Smooth muscle cell (in vitro differentiated cells): ENCODE results near the gene HSPA4. TPM values are rescaled to one million over a fixed set of nuclear protein-coding genes. Genes with fewer than 3 reads are reported as not detected.

ENCODE experiments used
- DNase-seq: peaks from one replicate; lab custom pipeline; 2025; ENCODE audit not compliant: unreplicated experiment; lab: John Stamatoyannopoulos, UW
- H2AFZ ChIP-seq: fragments of 200-600 bp; sonication (generic); 2 replicates; pipeline ENCODE4 v1.6.0; 2016; ENCODE audit warnings: antibody characterized with exemption, low read depth, mild to moderate bottlenecking
- H3F3A ChIP-seq: fragments of 200-600 bp; sonication (generic); 2 replicates; pipeline ENCODE4 v1.6.0; 2017; ENCODE audit warnings: antibody characterized with exemption, low read depth
- H3K27ac ChIP-seq: fragments of 200-600 bp; sonication (generic); 2 replicates; pipeline ENCODE4 v1.5.1; 2016; ENCODE audit warnings: low read depth, mild to moderate bottlenecking
- H3K27me3 ChIP-seq: fragments of 200-600 bp; sonication (generic); 2 replicates; pipeline ENCODE4 v1.6.1; 2016; ENCODE audit warnings: low read depth, mild to moderate bottlenecking
- H3K36me3 ChIP-seq: fragments of 200-600 bp; sonication (generic); 2 replicates; pipeline ENCODE4 v1.5.1; 2016; ENCODE audit warnings: low read depth
- H3K4me1 ChIP-seq: fragments of 200-600 bp; sonication (generic); 2 replicates; pipeline ENCODE4 v1.5.1; 2016; ENCODE audit warnings: low read depth
- H3K4me2 ChIP-seq: fragments of 200-600 bp; sonication (generic); 2 replicates; pipeline ENCODE4 v1.6.0; 2016; ENCODE audit warnings: mild to moderate bottlenecking
- H3K4me3 ChIP-seq: fragments of 200-600 bp; sonication (generic); 2 replicates; pipeline ENCODE4 v1.5.1; 2016; ENCODE audit warnings: mild to moderate bottlenecking
- H3K79me2 ChIP-seq: fragments of 200-600 bp; sonication (generic); 2 replicates; pipeline ENCODE4 v1.6.0; 2016; ENCODE audit warnings: low read depth, mild to moderate bottlenecking
- H3K9ac ChIP-seq: fragments of 200-600 bp; sonication (generic); 2 replicates; pipeline ENCODE4 v1.6.0; 2016; ENCODE audit warnings: low read depth
- H3K9me3 ChIP-seq: fragments of 200-600 bp; sonication (generic); replicated peaks from 2 replicates; pipeline ENCODE4 v1.5.1; 2016; ENCODE audit warnings: low read depth
- H4K20me1 ChIP-seq: fragments of 200-600 bp; sonication (generic); 2 replicates; pipeline ENCODE4 v1.6.0; 2016; ENCODE audit warnings: low read depth
- WGBS: methylation state at CpG from one replicate; pipeline ENCODE4 v1.1.7; 2016; ENCODE audit warnings: low lambda C conversion rate; 5-methylcytosine and 5-hydroxymethylcytosine counted together
- polyA plus RNA-seq: library from polyadenylated mRNA; unstranded; fragments of >200 nt; fragmentation: Nextera tagmentation; extraction: Ambion mirVana; gene quantifications from 2 replicates; pipeline ENCODE4 v1.2.1, GENCODE V29; 2016
- total RNA-seq: library from RNA; depleted of rRNA; stranded (reverse); fragments of >200 nt; gene quantifications from 2 replicates; pipeline ENCODE4 v1.2.3, GENCODE V29; 2014
- TF ChIP-seq, protein P1 (sequence below): fragments of 200-600 bp; sonication (generic); IDR thresholded peaks from 2 replicates; pipeline ENCODE4 v1.5.1; 2017; ENCODE audit warnings: borderline replicate concordance, mild to moderate bottlenecking, antibody characterized with exemption; ENCODE audit not compliant: insufficient read depth, poor library complexity, severe bottlenecking

The HSPA4 gene
- total and polyA plus RNA-seq, 2 experiments from 2014 or later, result 73.2 to 90.3 TPM

DNA sequence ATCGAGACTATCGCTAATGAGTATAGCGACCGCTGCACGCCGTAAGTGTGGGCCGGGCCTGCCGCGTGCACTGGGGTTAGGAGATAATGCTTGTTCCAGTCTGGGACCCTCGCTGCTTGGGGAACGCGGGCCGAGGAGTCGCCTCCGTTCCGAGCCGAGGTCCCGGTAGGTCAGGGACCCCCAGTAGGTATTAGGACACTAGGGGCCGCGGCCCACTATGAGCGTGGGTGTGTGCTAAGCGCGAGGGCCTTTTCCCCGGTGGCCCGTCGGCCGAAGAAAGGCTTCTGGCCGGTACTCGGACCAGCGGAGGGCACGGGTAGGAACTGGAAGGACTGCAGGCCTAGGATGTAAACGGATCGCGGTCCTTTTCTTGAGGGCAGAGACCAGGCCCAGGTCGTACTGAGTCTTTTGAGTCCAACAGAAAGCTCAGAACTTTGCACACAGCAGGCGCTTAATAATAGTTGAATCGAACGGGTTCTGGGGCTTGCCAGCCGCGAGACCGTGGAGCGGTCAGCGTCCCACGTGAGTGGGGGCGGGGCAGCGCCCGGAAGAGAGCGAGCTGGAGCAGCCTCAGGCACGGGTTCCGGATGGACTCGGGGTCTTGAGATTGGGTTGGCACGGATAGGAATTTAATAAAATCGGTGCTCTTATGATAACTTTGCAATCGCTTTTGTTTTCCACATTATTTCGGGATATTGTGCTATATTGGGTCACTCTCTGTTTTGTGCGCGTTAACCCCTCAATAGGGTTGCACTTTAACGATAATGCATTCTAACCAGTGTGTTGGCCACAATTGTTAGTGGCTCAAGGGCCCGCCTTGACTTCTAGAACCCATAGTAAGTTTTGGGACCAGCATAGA is 733 bp downstream of the HSPA4 start:
- no peaks in the 10 kb centered on the region for H3K9me3 ChIP-seq
- H3K4me1 ChIP-seq, result peaks cover 18% of the 10 kb centered on the region
- H3K9ac ChIP-seq, result peak overlapping the region; percentile 98
- WGBS, result under 1% methylated on average over 59 of the region's 59 CpGs
- DNase-seq, result peak; percentile 47
- peak overlapping the region; percentile 86 for H3K4me2 ChIP-seq
- peak overlapping the region; percentile 44 for H2AFZ ChIP-seq
- peaks cover 63% of the 10 kb centered on the region for H3K79me2 ChIP-seq
- H3K4me3 ChIP-seq, result peak overlapping the region; percentile 84
- peak overlapping the region; percentile 99 for H3K27ac ChIP-seq
- peaks cover 52% of the 10 kb centered on the region for H4K20me1 ChIP-seq
- TF ChIP-seq, protein P1, sequence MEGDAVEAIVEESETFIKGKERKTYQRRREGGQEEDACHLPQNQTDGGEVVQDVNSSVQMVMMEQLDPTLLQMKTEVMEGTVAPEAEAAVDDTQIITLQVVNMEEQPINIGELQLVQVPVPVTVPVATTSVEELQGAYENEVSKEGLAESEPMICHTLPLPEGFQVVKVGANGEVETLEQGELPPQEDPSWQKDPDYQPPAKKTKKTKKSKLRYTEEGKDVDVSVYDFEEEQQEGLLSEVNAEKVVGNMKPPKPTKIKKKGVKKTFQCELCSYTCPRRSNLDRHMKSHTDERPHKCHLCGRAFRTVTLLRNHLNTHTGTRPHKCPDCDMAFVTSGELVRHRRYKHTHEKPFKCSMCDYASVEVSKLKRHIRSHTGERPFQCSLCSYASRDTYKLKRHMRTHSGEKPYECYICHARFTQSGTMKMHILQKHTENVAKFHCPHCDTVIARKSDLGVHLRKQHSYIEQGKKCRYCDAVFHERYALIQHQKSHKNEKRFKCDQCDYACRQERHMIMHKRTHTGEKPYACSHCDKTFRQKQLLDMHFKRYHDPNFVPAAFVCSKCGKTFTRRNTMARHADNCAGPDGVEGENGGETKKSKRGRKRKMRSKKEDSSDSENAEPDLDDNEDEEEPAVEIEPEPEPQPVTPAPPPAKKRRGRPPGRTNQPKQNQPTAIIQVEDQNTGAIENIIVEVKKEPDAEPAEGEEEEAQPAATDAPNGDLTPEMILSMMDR, result no peak
- H3K27me3 ChIP-seq, result no peaks in the 10 kb centered on the region
- peaks cover 20% of the 10 kb centered on the region for H3F3A ChIP-seq
- no peaks in the 10 kb centered on the region for H3K36me3 ChIP-seq

GRCh38 chr5:133053448-133053847 is 1.6 kb downstream of the HSPA4 start:
- H3K4me1 ChIP-seq, result peaks cover 18% of the 10 kb centered on the region
- no peak for DNase-seq
- WGBS, result 97% methylated on average over 15 of the region's 15 CpGs
- TF ChIP-seq, protein P1, result no peak
- H3K9me3 ChIP-seq, result no peaks in the 10 kb centered on the region
- peak overlapping the region; percentile 98 for H3K9ac ChIP-seq
- peak overlapping the region; percentile 99 for H3K27ac ChIP-seq
- peak overlapping the region; percentile 86 for H3K4me2 ChIP-seq
- no peaks in the 10 kb centered on the region for H3K27me3 ChIP-seq
- peaks cover 72% of the 10 kb centered on the region for H3K79me2 ChIP-seq
- no peaks in the 10 kb centered on the region for H3K36me3 ChIP-seq
- H4K20me1 ChIP-seq, result peaks cover 61% of the 10 kb centered on the region
- peaks cover 15% of the 10 kb centered on the region for H3F3A ChIP-seq
- peak overlapping the region; percentile 84 for H3K4me3 ChIP-seq
- no peak overlapping the region for H2AFZ ChIP-seq

DNA sequence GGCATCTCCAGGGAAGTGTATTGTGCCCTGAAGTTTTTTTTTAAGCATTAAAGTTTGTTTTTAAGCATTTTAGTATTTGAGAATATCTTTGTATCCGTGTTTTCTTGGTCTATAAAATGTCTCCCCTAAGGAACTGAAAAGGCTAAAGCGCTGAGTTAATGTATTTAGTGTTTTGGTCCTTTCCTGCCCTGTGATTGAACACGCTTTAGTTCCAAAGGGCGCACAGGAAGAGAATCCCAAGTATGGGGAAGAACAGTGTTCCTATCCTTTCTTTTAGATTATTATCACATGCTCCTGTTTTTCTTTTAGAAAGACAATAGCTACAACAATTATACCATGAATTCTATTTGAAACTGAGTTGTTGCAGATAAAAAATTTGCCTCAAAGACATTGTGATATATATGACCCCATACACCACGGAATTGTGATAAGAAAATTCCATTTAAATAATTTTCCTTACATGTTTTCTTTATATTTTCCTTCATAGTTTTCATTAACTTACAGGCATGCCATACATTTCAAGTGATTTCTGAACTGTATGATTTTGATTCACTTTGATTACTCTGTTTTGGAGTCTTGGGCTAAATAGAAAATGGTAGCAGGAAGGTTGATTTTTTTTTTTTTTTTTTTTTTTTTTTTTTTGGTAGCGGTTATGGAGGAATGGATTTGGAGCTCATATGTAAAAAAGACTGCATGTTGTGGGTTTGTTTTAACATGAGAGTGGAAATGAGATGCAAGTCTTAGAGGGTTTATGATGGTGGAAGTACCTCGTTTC is 3.1 kb downstream of the HSPA4 start:
- Histone ChIP-seq H3K36me3 (no peaks in the 10 kb centered on the region), H4K20me1 (peaks cover 75% of the 10 kb centered on the region), H3K9me3 (no peaks in the 10 kb centered on the region), H3K27ac (no peak overlapping the region), H3K4me3 (no peak overlapping the region), H2AFZ (no peak overlapping the region), H3K4me2 (no peak overlapping the region), H3K27me3 (no peaks in the 10 kb centered on the region), H3K4me1 (peaks cover 17% of the 10 kb centered on the region), H3F3A (peaks cover 11% of the 10 kb centered on the region), H3K79me2 (peaks cover 86% of the 10 kb centered on the region), H3K9ac (no peak overlapping the region)
- TF ChIP-seq, protein P1, result no peak
- DNase-seq, result no peak
- WGBS, result 96% methylated on average over 7 of the region's 7 CpGs
